IMR-90 (cell line): ENCODE measurements around the gene NDUFA7. TPM values are rescaled to one million over a fixed set of nuclear protein-coding genes. Genes with fewer than 3 reads are reported as not detected.
"Not testable (repeated sequence)": the region's sequence is repeated elsewhere in the genome, so short reads cannot be mapped to it uniquely, and the experiment has no call there.

Experiments used
- ATAC-seq: fragments of 200-7000 bp; cut with Tn5 transposase; 2 replicates; pipeline ENCODE4 v1.9.1; 2020; ENCODE audit warnings: low read depth, mild to moderate bottlenecking, moderate library complexity
- BruUV-seq: library from RNA; stranded (reverse); fragments of 400-500 nt; replicated peaks from 2 replicates; lab custom pipeline; 2021; lab: Mats Ljungman, UMichigan
- CTCF ChIA-PET: fragments of 300-600 bp; formaldehyde crosslinking; extraction: SDS; loops from one replicate; lab custom pipeline; 2021; ENCODE audit warnings: antibody characterized with exemption; lab: Yijun Ruan, JAX
- POLR2A ChIA-PET: fragments of 300-600 bp; sonication (Branson Sonifier 250); formaldehyde crosslinking; loops from one replicate; lab custom pipeline; 2022; ENCODE audit warnings: antibody characterized with exemption; ENCODE audit not compliant: unreplicated experiment; lab: Charles Lee
- DNase-seq: peaks from one replicate; pipeline ENCODE4 v3.0.0; 2013
- H2AFZ ChIP-seq: replicated peaks from 2 replicates; pipeline ENCODE3; 2013; ENCODE audit warnings: low read length, mild to moderate bottlenecking; ENCODE audit not compliant: poor library complexity
- H2AK5ac ChIP-seq: 2 replicates; pipeline ENCODE4 v1.6.1; 2013; ENCODE audit warnings: low read depth, low read length, inconsistent platforms
- H2AK9ac ChIP-seq: replicated peaks from 2 replicates; pipeline ENCODE3; 2013; ENCODE audit warnings: mild to moderate bottlenecking, low read depth, low read length, moderate library complexity; ENCODE audit not compliant: poor library complexity
- H2BK120ac ChIP-seq: 2 replicates; pipeline ENCODE4 v1.6.1; 2013; ENCODE audit warnings: low read depth, low read length, inconsistent platforms
- H2BK15ac ChIP-seq: 3 replicates; pipeline ENCODE4 v1.6.1; 2013; ENCODE audit warnings: low read depth, low read length, inconsistent platforms
- H2BK20ac ChIP-seq: 2 replicates; pipeline ENCODE4 v1.6.1; 2013; ENCODE audit warnings: low read depth, mild to moderate bottlenecking, inconsistent platforms, low read length, moderate library complexity
- H2BK5ac ChIP-seq: 2 replicates; pipeline ENCODE4 v1.6.1; 2013; ENCODE audit warnings: mild to moderate bottlenecking, low read depth, low read length, inconsistent platforms; ENCODE audit not compliant: poor library complexity, severe bottlenecking
- H3K14ac ChIP-seq: replicated peaks from 2 replicates; pipeline ENCODE4 v1.6.1; 2013; ENCODE audit warnings: low read depth, low read length, inconsistent platforms
- H3K18ac ChIP-seq: 2 replicates; pipeline ENCODE4 v1.6.1; 2013; ENCODE audit warnings: low read depth, low read length, control low read depth
- H3K23ac ChIP-seq: 2 replicates; pipeline ENCODE4 v1.6.1; 2013; ENCODE audit warnings: low read depth, low read length, inconsistent platforms
- H3K27ac ChIP-seq: 2 replicates; pipeline ENCODE4 v1.5.1; 2013; ENCODE audit warnings: mild to moderate bottlenecking, control low read depth, low read length; ENCODE audit not compliant: insufficient read depth
- H3K27me3 ChIP-seq: 2 replicates; pipeline ENCODE4 v1.6.1; 2013; ENCODE audit warnings: low read length; ENCODE audit not compliant: control insufficient read depth, insufficient read depth
- H3K36me3 ChIP-seq: 2 replicates; pipeline ENCODE4 v1.6.1; 2013; ENCODE audit warnings: low read length, mixed read lengths; ENCODE audit not compliant: control insufficient read depth, insufficient read depth
- H3K4ac ChIP-seq: 2 replicates; pipeline ENCODE4 v1.6.1; 2013; ENCODE audit warnings: low read depth, low read length, inconsistent platforms
- H3K4me1 ChIP-seq: 2 replicates; pipeline ENCODE4 v1.6.1; 2013; ENCODE audit warnings: low read length, mixed read lengths; ENCODE audit not compliant: control insufficient read depth, insufficient read depth
- H3K4me2 ChIP-seq: 2 replicates; pipeline ENCODE4 v1.6.1; 2013; ENCODE audit warnings: low read depth, mild to moderate bottlenecking, control low read depth, low read length, moderate library complexity
- H3K4me3 ChIP-seq: 2 replicates; pipeline ENCODE4 v1.5.1; 2013; ENCODE audit warnings: low read depth, mild to moderate bottlenecking, control low read depth, low read length, moderate library complexity; ENCODE audit not compliant: insufficient read depth
- H3K56ac ChIP-seq: 2 replicates; pipeline ENCODE4 v1.6.1; 2013; ENCODE audit warnings: low read length, inconsistent platforms; ENCODE audit not compliant: insufficient read depth; ENCODE audit errors: extremely low read depth
- H3K79me1 ChIP-seq, 2 experiments: 2 replicates each; pipeline ENCODE4 v1.6.1; 2013; ENCODE audit warnings: low read length in 2 of 2, inconsistent platforms in 1 of 2, low read depth in 1 of 2
- H3K9ac ChIP-seq: 2 replicates; pipeline ENCODE4 v1.6.1; 2013; ENCODE audit warnings: low read depth, low read length, control low read depth
- H3K9me1 ChIP-seq: 2 replicates; pipeline ENCODE4 v1.6.1; 2013; ENCODE audit warnings: low read length, inconsistent platforms; ENCODE audit not compliant: insufficient read depth
- H3K9me3 ChIP-seq: 2 replicates; pipeline ENCODE4 v1.6.1; 2013; ENCODE audit warnings: low read length; ENCODE audit not compliant: control insufficient read depth, insufficient read depth
- H4K20me1 ChIP-seq: 2 replicates; pipeline ENCODE4 v1.6.1; 2013; ENCODE audit warnings: low read length, inconsistent platforms; ENCODE audit not compliant: insufficient read depth
- H4K5ac ChIP-seq: 2 replicates; pipeline ENCODE4 v1.6.1; 2013; ENCODE audit warnings: mild to moderate bottlenecking, low read depth, low read length, control low read depth
- H4K8ac ChIP-seq, 2 experiments: 2 replicates each; pipeline ENCODE4 v1.6.1; 2013; ENCODE audit warnings: low read depth in 2 of 2, low read length in 2 of 2, control low read depth in 1 of 2, inconsistent platforms in 1 of 2
- H4K91ac ChIP-seq: 2 replicates; pipeline ENCODE4 v1.6.1; 2013; ENCODE audit warnings: low read depth, low read length, inconsistent platforms; ENCODE audit not compliant: insufficient read depth
- WGBS, 2 experiments: methylation state at CpG; one replicate each; pipeline versions ENCODE4 v1.1.5 to v1.1.7; 2013; ENCODE audit warnings: missing lambda C conversion rate in 2 of 2; ENCODE audit not compliant: insufficient read length in 1 of 2; ENCODE audit errors: extremely low coverage in 2 of 2; 5-methylcytosine and 5-hydroxymethylcytosine counted together
- dilution Hi-C: fragments of 300-500 bp; cut with HindIII; formaldehyde crosslinking; loops from one replicate; pipeline ENCODE4 v1.14.3; 2018; ENCODE audit warnings: low sequenced_read_pairs; ENCODE audit not compliant: unreplicated experiment
- in situ Hi-C: fragments of 300-500 bp; cut with MboI; formaldehyde crosslinking; loops from 3 replicates; pipeline ENCODE4 v1.14.3; 2019; ENCODE audit warnings: low sequenced_read_pairs, inconsistent platforms, mixed read lengths
- intact Hi-C: fragments of 100-400 bp; cut with micrococcal nuclease; formaldehyde crosslinking; loops from 2 replicates; pipeline ENCODE4 v1.10.0; 2022
- polyA plus RNA-seq, 3 experiments: library from polyadenylated mRNA; depleted of rRNA; stranded (reverse); fragments of >200 nt; gene quantifications; 2 replicates each; pipeline ENCODE4 v1.2.3, GENCODE V29; 2012; ENCODE audit warnings: low replicate concordance in 1 of 3
- total RNA-seq: library from RNA; depleted of rRNA; stranded (reverse); fragments of >200 nt; gene quantifications from 2 replicates; pipeline ENCODE4 v1.2.3, GENCODE V29; 2012

The NDUFA7 gene
- total and polyA plus RNA-seq, 2 of the 4 experiments (the other 2 are of a cell fraction): 20.6 to 50.7 TPM

GRCh38 chr19:8276508-8276907 is 44.7 kb downstream of the NDUFA7 start:
- H3K4me3 ChIP-seq, H3K79me1 ChIP-seq, H4K5ac ChIP-seq, H2AFZ ChIP-seq, H3K9me1 ChIP-seq, H3K4me2 ChIP-seq, H4K20me1 ChIP-seq, BruUV-seq, H3K56ac ChIP-seq, dilution Hi-C loops, H3K18ac ChIP-seq, H2BK5ac ChIP-seq, H2BK120ac ChIP-seq, intact Hi-C loops, H2AK9ac ChIP-seq, H3K27ac ChIP-seq, H3K4ac ChIP-seq, POLR2A ChIA-PET, H3K23ac ChIP-seq, H3K9ac ChIP-seq, H4K91ac ChIP-seq, CTCF ChIA-PET, H4K8ac ChIP-seq, H3K9me3 ChIP-seq, H3K14ac ChIP-seq, H3K36me3 ChIP-seq, H3K27me3 ChIP-seq, H3K4me1 ChIP-seq, in situ Hi-C loops, H2BK15ac ChIP-seq, H2AK5ac ChIP-seq, H2BK20ac ChIP-seq, DNase-seq: not testable (repeated sequence)
- ATAC-seq: peak; percentile 90
- WGBS, 2 experiments: no CpG with 5 or more reads among the region's 9 CpGs
